Vagina (tissue), 2 donors: ENCODE data around the gene HNRNPC. TPM values are rescaled to one million over a fixed set of nuclear protein-coding genes. Genes with fewer than 3 reads are reported as not detected.
"Not testable (repeated sequence)": the region's sequence is repeated elsewhere in the genome, so short reads cannot be mapped to it uniquely, and the experiment has no call there.

Source experiments
- DNase-seq, 2 donors: peaks; one replicate each; pipeline ENCODE4 v3.0.0-alpha.2; 2017; ENCODE audit errors: extremely low spot score in 2 of 2
- H3K27ac ChIP-seq: fragments of 200-600 bp; sonication (generic); one replicate; pipeline ENCODE4 v1.5.1; 2019
- H3K27me3 ChIP-seq: fragments of 200-600 bp; sonication (generic); one replicate; pipeline ENCODE4 v1.5.1; 2019
- H3K36me3 ChIP-seq, 2 donors: fragments of 200-600 bp; sonication (generic); one replicate each; pipeline ENCODE4 v1.5.1; 2017 to 2019
- H3K4me1 ChIP-seq: fragments of 200-600 bp; sonication (generic); one replicate; pipeline ENCODE4 v1.5.1; 2019
- H3K4me3 ChIP-seq, 2 donors: fragments of 200-600 bp; sonication (generic); 1 replicate in 1 of 2; 2 replicates in 1 of 2; pipeline ENCODE4 v1.5.1; 2016 to 2019
- H3K9me3 ChIP-seq: fragments of 200-600 bp; sonication (generic); one replicate; pipeline ENCODE4 v1.5.1; 2019
- CTCF ChIP-seq, 3 experiments: fragments of 450-650 bp in 2 of 3; fragments of 200-600 bp in 1 of 3; sonication (generic) in 1 of 3; IDR thresholded peaks; one replicate each; pipeline ENCODE4 v1.5.1; 2017 to 2019; ENCODE audit warnings: antibody characterized with exemption in 3 of 3, mild to moderate bottlenecking in 2 of 3, moderate library complexity in 2 of 3
- POLR2A ChIP-seq, 2 donors: fragments of 450-650 bp; IDR thresholded peaks; one replicate each; pipeline ENCODE4 v1.6.1; 2017; ENCODE audit warnings: antibody characterized with exemption in 2 of 2, mild to moderate bottlenecking in 2 of 2, moderate library complexity in 2 of 2
- POLR2AphosphoS5 ChIP-seq, 2 donors: sonication (generic); formaldehyde crosslinking; IDR thresholded peaks; one replicate each; pipeline ENCODE4 v1.9.0; 2017; ENCODE audit warnings: antibody characterized with exemption in 2 of 2, mild to moderate bottlenecking in 2 of 2, low read depth in 1 of 2; ENCODE audit not compliant: insufficient read depth in 1 of 2
- intact Hi-C: fragments of 100-400 bp; cut with DNase I; formaldehyde crosslinking; loops from one replicate; pipeline ENCODE4 v1.15.1; 2023
- total RNA-seq: library from RNA; depleted of rRNA; stranded (reverse); fragments of >200 nt; gene quantifications from one replicate; pipeline ENCODE4 v1.2.3, GENCODE V29; 2016

The HNRNPC gene
- total RNA-seq, 1 donor from 2014 or later = 345 TPM

GRCh38 chr14:21257394-21257909 is 11.8 kb downstream of the HNRNPC start:
- intact Hi-C loops = no loop called here
- Histone ChIP-seq H3K9me3 (no peaks in the 10 kb centered on the region), H3K4me1 (peaks cover 64% of the 10 kb centered on the region), H3K27me3 (no peaks in the 10 kb centered on the region), H3K36me3 (peaks cover 0 to 22% of the 10 kb centered on the region in 2 donors), H3K27ac (no peak overlapping the region), H3K4me3 (no peak overlapping the region)
- DNase-seq = no peak
- TF ChIP-seq CTCF (IDR thresholded peaks at IDR 0.05) = no peak
- no peak for TF ChIP-seq POLR2AphosphoS5 (IDR thresholded peaks at IDR 0.05; ENCODE audit: insufficient read depth in 1 of 2, low read depth in 1 of 2)

GRCh38 chr14:21256539-21257393 is 12.5 kb downstream of the HNRNPC start:
- H3K4me1 ChIP-seq = peaks cover 63% of the 10 kb centered on the region
- TF ChIP-seq POLR2AphosphoS5 (IDR thresholded peaks at IDR 0.05; ENCODE audit: insufficient read depth in 1 of 2, low read depth in 1 of 2) = no peak
- no peak for TF ChIP-seq POLR2A (IDR thresholded peaks at IDR 0.05)
- H3K36me3 ChIP-seq = peaks cover 0 to 16% of the 10 kb centered on the region in 2 donors
- no peak overlapping the region for H3K4me3 ChIP-seq
- H3K9me3 ChIP-seq = no peaks in the 10 kb centered on the region
- H3K27me3 ChIP-seq = no peaks in the 10 kb centered on the region
- intact Hi-C loops = no loop called here
- no peak overlapping the region for H3K27ac ChIP-seq
- no peak for DNase-seq

- DNase-seq, H3K9me3 ChIP-seq, intact Hi-C loops, H3K4me3 ChIP-seq, H3K27ac ChIP-seq, H3K27me3 ChIP-seq: not testable (repeated sequence)
- Histone ChIP-seq H3K36me3 (peaks cover 0 to 16% of the 10 kb centered on the region in 2 donors), H3K4me1 (peaks cover 56% of the 10 kb centered on the region)
Observed at GRCh38 chr14:21256102-21256447, 13.2 kb downstream of the HNRNPC start.

GRCh38 chr14:21255385-21256101 is 13.7 kb downstream of the HNRNPC start:
- H3K36me3 ChIP-seq = peaks cover 0 to 20% of the 10 kb centered on the region in 2 donors

GRCh38 chr14:21252149-21252548 is 17.1 kb downstream of the HNRNPC start:
- peaks cover 29% of the 10 kb centered on the region for H3K4me1 ChIP-seq
- no peaks in the 10 kb centered on the region for H3K27me3 ChIP-seq
- no peak overlapping the region for H3K27ac ChIP-seq
- H3K9me3 ChIP-seq = no peaks in the 10 kb centered on the region
- H3K4me3 ChIP-seq = no peak overlapping the region
- no peak for TF ChIP-seq CTCF (IDR thresholded peaks at IDR 0.05)
- no peak for TF ChIP-seq POLR2A (IDR thresholded peaks at IDR 0.05)
- no peak for TF ChIP-seq POLR2AphosphoS5 (IDR thresholded peaks at IDR 0.05; ENCODE audit: insufficient read depth in 1 of 2, low read depth in 1 of 2)
- peaks cover 0 to 25% of the 10 kb centered on the region in 2 donors for H3K36me3 ChIP-seq
- no peak for DNase-seq
- intact Hi-C loops = no loop called here

More at GRCh38 chr14:21255385-21256101, 13.7 kb downstream of the HNRNPC start:
- TF ChIP-seq POLR2A (IDR thresholded peaks at IDR 0.05) (no peak), POLR2AphosphoS5 (IDR thresholded peaks at IDR 0.05; ENCODE audit: insufficient read depth in 1 of 2, low read depth in 1 of 2) (no peak), CTCF (IDR thresholded peaks at IDR 0.05) (no peak)
- no peak for DNase-seq
- Histone ChIP-seq H3K4me1 (peaks cover 53% of the 10 kb centered on the region), H3K27me3 (no peaks in the 10 kb centered on the region), H3K27ac (no peak overlapping the region), H3K9me3 (no peaks in the 10 kb centered on the region), H3K4me3 (no peak overlapping the region)
- intact Hi-C loops = no loop called here
